Epidermal melanocyte (primary cell): Measurements from ENCODE around the gene L1TD1.
"Not testable (repeated sequence)": the region's sequence is repeated elsewhere in the genome, so short reads cannot be mapped to it uniquely, and the experiment has no call there.

ENCODE experiments used
- DNase-seq: peaks from one replicate; pipeline ENCODE4 v3.0.0; 2011; ENCODE audit warnings: low spot score; ENCODE audit not compliant: insufficient read length

Gene L1TD1, protein sequence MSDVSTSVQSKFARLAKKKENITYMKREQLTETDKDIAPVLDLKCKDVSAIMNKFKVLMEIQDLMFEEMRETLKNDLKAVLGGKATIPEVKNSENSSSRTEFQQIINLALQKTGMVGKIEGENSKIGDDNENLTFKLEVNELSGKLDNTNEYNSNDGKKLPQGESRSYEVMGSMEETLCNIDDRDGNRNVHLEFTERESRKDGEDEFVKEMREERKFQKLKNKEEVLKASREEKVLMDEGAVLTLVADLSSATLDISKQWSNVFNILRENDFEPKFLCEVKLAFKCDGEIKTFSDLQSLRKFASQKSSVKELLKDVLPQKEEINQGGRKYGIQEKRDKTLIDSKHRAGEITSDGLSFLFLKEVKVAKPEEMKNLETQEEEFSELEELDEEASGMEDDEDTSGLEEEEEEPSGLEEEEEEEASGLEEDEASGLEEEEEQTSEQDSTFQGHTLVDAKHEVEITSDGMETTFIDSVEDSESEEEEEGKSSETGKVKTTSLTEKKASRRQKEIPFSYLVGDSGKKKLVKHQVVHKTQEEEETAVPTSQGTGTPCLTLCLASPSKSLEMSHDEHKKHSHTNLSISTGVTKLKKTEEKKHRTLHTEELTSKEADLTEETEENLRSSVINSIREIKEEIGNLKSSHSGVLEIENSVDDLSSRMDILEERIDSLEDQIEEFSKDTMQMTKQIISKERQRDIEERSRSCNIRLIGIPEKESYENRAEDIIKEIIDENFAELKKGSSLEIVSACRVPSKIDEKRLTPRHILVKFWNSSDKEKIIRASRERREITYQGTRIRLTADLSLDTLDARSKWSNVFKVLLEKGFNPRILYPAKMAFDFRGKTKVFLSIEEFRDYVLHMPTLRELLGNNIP

DNA sequence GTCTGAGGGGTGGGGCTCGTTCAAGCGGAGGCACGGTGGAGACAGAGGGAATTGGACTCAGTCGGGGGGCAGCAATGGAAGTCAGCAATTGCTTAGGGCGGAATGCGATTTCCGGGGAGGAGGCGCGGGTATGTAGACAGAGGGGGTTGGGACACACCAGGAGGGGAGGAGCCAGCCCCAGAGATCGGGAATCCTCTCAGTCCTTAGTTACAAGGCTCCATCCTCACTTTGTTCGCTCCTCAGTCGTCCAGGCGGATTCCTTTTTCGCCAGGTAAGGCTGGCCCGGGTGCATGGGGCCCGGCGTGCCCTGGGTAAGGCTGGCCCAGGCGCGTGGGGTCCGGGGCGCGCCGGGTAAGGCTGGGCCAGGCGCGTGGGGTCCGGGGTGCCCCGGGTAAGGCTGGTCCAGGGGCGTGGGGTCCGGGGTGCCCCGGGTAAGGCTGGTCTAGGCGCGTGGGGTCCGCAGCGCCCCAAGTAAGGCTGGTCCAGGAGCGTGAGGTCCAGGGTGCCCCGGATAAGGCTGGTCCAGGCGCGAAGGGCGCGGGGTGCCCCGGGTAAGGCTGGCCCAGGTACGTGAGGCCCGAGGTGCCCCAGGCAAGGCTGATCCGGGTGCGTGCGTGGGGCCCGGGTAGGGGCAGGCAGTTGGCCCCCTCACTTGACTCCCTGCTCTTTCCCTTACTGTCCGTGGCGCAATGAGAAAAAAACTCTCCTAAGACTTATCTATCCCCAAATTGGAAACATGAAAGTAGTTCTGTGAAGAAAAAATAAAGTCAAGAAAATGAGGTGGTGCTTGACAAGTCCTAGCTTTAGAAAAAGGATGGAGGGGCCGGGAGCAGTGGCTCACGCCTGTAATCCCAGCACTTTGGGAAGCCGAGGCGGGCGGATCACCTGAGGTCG is at the start of gene L1TD1:
Gene L1TD1 (plus strand): TSS at position 199 of the 894 bp plus-strand sequence. CDS start 11,780 bp downstream, outside the sequence.
- DNase-seq = no peak

DNA sequence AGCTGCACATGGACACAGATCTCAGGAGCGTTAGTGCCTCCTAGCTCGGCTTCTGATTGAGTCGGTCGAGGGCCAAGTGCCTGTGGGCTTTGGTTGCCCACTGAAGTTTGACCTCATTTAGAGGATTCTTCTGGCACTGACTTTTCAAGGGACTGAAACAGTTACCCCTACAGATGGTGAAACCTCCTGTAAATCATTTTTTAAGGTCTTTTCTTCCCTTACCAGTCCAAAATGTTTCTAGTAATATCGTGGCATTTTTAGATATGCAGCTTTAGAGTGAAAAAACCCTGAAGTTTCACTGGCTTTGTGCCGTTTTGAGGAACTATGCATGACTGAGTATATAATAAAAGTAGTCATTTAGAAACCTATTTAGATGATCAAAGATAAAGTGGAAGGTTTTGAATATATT is 34.7 kb upstream of the L1TD1 start:
- no peak for DNase-seq

DNA sequence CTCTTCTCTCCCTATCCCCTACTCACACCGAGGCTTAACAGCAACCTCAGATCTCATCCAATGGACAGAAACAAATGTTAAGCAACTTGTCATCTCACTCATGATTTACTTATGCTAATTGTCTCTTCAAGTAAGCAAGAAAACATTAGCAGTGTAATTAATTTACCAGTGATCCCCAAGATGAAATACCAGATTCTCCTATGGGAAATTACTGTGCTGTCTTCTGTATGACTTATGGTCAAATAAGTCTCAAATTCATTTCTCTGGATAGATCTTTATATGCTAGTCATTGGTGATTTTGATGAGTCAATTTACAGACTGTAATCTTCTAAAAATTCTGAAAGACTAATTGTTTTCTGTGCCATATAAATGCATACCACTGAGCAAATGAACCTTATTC is 32.9 kb upstream of the L1TD1 start:
- DNase-seq = no peak

DNA sequence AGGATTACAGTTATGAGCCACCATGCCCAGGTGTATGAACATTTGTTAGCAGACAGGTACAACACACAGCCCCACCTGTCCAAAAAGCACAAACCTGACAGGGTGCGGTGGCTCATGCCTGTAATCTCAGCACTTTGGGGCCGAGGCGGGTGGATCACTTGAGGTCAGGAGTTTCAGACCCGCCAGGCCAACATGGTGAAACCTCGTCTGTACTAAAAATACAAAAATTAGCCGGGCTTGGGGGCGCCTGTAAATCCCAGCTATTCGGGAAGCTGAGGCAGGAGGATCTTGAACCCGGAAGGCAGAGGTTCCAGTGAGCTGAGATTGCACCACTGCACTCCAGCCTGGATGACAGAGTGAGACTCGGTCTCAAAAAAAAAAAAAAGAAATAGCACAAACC is 24.3 kb upstream of the L1TD1 start:
- not testable (repeated sequence) for DNase-seq

DNA sequence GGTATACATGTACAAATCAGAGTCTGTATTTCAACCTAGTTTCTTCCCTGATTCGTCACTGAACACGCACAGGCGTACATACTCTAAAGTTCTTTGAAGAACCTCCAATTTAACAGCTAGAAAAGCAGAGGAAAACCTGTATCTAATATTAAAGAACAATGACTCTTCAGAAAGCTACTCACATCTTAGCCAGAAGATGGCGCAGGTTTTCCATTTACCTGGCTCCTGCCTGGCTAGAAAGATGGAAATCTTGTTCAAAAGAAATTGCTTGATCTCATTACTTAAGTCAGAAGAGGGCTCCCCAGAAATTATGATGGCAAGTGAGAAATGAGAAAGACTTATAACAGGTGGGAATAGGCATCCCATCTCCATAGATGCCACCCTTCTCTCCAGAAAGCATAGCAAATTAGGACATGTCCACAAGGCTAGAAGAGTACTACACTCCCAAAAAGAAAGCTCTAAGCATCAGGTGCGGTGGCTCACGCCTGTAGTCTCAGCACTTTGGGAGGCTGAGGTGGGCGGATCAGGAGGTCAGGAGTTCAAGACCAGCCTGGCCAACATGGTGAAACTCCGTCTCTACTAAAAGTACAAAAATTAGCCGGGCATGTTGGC is 19.0 kb upstream of the L1TD1 start:
- DNase-seq = peak; percentile 28

DNA sequence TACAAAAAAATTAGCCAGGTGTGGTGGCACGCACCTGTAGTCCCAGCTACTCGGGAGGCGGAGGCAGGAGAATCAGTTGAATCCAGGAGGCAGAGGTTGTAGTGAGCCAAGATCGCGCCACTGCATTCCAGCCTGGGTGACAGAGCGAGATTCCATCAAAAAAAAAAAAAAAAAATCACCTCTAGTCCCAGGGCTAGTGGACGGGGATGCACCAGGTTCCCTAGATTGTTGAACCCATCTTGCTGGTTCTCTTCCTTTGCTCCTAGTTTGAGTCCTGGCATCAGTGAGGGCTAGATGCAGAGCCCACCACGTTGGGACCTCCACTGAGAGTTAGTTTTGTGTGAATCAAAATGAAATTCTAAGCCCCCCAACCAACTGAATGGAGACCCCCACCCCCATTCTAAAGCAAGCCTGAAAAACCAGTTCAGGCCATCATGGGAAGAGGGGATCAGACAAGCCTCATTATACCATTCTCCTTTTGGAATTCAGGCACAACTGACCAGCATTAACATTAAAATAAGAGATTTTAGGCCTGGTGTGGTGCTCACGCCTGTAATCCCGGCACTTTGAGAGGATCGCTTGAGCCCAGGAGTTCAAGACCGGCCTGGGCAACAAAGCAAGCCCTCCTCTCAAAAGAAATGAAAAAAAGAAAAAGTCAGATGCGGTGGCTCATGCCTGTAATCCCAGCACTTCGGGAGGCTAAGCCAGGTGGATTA is 17.9 kb upstream of the L1TD1 start:
- DNase-seq = no peak

DNA sequence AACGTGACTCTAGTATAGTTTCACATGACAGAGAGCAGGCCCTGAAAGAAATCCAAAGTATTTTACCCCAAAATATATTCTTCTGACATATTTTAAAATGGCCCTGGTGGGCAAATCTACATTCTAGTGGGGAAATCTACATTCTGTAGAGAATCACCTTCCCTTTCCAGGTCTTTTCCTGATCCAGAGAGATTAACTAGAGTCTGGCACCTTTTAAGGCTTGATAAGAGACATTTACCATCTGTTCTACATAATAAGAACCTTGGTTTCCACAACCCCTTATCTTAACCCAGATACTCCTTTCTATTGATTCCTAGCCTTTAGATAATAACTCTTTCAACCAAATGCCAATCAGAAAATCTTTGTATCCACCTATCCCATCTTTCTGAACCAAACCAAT is 17.0 kb upstream of the L1TD1 start:
- DNase-seq = no peak

DNA sequence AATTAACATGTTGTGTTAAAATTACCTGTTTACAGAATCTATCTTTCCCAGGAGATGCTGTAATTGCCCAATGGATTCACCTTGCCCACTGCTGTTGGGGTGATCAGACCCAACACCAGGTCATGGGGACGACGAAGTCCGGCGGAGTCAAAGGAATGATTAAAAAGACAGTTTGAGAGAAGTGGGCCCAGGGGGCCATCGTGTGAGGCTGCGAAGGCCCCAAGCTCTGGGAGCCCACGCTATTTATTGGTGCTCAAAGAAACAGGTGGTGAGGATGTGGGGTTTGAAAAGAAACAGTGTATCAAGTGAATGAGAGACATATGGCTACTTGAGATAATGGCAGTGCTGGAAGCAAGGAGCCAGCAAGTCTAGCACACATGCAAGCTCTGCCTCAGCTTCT is 16.3 kb upstream of the L1TD1 start:
- DNase-seq = no peak

DNA sequence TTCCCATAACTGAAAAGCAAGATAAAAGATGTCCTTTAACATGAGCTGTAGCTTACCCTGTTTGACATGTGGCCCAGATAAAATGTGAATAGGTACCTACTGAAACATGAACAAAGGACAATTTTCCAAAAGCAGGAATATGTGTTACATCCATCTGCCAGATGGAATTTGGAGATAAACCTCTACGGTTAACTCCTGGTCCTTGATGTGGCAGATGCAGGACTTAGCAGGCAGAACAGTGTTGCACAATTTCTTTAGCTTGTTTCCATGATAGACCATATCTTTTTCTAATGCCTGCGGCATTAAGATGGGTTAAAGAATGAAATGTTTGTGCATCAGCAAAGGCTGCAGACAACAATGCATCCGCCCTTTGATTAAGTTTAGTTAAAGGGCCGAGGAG is 14.6 kb upstream of the L1TD1 start:
- DNase-seq = not testable (repeated sequence)

DNA sequence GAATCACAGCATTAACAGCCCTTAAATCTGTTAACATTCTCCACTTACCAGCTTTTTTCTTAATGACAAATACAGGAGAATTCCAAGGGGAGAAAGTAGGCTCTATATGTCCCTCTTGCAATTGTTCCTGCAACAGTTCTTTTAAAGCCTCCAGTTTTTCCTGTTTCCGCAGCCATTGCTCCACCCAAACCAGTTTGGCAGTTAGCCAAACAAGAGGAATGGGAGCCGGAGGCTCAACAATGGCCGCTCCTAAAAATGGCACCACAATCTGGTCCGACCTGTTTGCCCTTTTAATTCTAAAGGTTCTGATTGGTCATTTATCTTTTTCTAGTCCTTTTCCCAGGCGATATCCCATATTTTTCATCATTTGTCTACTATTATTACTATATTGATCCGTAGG is 14.0 kb upstream of the L1TD1 start:
- DNase-seq = no peak

DNA sequence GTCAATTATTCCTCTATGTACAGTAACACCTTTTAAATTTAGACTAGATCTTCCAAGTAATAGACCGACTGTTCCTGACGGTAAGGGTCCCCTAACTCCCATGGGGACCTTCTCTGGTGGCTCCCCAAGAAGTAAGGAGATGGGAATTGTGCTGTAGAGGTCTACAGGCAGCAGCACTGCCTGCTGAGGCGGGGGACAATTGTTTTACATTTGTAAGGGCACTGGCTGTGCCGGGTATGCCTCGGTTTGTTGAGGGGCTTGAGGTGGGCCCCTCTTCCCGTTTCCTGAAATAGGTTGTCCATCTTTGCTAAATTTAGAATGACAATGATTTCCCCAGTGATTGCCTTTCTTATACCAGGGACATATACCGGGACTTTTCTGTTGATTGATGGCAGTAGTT is 13.1 kb upstream of the L1TD1 start:
- DNase-seq = no peak

DNA sequence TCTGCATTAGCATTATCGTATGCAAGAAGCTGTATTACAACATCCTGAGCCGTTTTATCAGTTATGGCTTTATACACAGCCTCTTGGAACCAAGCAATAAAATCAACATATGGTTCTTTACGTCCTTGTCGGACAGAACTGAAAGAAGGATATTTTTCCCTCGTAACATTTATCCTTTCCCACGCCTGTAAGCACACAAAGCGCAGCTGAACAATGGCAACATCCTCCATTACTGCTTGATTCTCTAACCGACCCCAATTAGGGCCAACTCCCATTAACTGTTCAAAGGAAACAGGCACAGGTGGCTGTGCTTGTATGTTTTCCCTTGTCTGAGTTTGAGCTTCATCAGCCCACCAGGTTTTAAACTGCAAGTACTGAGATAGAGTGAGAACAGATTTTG is 12.5 kb upstream of the L1TD1 start:
- not testable (repeated sequence) for DNase-seq

DNA sequence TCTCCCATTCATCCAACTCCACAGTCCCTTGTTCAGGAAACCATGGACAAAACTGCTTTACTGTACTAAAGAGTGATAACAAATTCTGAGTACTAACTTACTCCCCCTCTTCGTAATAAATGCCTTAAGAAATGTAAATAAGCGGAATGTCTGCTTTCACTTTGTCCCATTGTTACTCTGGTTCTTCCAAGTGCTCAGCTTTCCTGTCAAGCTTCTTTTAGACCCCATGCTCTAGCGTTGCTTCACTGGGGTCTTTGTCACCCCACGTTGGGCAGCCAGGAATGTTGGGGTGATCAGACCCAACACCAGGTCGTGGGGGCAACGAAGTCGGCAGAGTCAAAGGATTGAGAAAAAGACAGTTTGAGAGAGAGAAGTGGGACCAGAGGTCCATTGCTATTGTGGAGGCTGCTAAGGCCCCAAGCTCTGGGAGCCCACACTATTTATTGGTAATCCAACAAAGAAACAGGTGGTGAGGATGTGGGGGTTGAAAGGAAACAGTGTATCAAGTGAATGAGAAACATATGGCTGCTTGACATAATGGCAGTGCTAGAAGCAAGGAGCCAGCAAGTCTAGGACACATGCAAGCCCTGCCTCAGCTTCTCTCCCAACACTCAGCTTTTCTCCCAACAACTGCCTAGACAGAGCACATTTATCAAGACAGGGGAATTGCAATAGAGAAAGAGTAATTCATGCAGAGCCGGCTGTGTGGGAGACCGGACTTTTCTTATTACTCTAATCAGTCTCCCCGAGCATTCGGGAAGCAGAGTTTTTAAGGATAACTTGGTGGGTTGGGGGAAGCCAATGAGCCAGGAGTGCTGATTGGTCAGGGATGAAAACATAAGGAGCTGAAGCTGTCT is 11.3 kb upstream of the L1TD1 start:
- DNase-seq = not testable (repeated sequence)

DNA sequence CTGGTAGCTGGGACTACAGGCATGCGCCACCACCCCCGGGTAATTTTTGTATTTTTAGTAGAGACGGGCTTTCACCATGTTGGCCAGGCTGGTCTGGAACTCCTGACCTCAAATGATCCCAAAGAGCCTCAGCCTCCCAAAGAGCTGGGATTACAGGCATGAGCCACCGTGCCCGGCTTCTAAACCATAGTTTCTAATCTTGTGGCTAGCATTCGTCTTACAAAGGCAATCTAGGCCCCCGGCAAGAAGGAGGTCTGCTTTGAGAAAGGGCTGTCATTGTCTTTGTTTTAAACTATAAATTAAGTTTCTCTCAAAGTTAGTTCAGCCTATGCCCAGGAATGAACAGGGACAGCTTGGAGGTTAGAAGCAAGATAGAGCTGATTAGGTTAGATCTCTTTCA is 10.3 kb upstream of the L1TD1 start:
- DNase-seq = no peak

DNA sequence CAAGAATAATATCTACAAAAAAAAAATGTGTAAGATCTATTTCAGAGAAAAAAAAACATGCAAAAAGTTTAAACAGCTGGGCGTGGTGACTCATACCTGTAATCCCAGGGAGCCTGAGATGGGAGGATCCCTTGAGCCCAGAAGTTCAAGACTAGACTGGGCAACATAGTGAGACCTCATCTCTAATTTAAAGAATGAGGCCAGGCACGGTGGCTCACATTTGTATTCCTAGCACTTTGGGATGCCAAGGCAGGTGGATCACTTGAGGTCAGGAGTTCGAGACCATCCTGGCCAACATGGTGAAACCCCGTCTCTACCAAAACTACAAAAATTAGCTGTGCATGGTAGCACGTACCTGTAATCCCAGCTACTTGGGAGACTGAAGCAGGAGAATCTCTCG is 9.4 kb upstream of the L1TD1 start:
- not testable (repeated sequence) for DNase-seq

DNA sequence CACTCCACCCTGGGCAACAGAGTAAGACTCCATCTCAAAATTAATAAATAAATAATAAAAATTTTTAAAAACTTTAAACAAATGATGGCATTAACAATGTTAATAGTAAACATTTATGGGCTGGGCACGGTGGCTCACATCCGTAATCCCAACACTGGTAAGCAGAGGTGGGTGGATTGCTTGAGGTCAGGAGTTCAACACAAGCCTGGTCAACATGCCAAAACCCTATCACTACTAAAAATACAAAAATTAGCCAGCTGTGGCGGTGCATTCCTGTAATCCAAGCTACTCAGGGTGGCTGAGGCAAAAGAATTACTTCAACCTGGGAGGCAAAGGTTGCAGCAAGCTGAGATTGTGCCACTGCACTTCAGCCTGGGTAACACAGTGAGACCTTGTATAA is 9.0 kb upstream of the L1TD1 start:
- DNase-seq = no peak

DNA sequence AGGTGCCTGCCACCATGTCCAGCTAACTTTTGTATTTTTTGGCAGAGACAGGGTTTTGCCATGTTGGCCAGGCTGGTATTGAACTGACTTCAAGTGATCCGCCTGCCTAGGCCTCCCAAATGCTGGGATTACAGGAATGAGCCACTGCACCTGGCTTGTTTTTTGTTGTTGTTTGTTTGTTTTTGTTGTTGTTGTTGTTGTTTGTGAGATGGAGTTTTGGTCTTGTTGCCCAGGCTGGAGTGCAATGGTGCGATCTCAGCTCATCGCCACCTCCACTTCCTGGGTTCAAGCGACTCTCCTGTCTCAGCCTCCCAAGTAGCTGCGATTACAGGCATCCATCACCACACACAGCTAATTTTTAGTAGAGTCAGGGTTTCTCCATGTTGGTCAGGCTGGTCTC is 7.1 kb upstream of the L1TD1 start:
- DNase-seq = no peak

DNA sequence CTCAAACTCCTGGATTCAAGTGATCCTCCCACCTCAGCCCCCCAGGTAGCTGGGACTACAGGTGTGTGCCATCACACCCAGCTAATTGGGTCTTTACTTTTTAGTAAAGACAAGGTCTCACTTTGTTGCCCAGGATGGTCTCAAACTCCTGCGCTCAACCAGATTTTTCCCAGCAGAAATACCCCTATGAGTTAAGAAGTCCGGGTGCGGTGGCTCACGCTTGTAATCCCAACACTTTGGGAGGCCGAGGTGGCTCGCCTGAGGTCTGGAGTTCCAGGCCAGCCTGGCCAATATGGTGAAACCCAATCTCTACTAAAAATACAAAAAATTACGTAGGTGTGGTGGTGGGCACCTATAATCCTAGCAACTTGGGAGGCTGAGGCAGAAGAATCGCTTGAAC is 6.5 kb upstream of the L1TD1 start:
- DNase-seq = no peak

DNA sequence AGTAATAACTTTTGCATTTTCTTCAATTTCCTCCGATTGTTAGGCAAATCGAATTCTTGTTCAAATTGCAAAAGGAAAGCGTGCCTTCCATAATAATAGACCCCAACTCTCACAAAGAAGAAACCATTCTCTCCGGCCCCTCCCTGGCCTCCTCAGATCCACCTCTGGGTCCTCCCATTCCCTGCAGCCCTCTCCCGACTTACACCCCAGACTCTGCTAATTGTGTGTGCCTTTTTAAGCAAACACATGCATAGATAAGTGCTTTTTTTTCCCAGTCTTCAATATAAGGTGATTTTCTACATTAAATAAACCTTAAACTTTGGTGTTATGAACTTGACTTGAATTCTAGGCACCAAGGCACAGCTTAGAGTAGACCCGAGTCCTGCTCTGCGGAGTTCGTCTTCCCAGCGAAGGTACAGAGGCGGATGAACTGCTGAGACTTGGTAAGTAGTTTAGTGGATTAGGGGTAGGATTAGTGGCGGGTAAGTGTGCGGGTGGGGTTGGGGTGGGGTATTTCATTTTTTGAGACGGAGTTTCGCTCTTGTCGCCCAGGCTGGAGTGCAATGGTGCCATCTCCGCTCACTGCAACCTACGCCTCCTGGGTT is 1.5 kb downstream of the L1TD1 start:
- DNase-seq = no peak
